ENCODE measurements around the gene TTC12.

TTC12 gene

GRCh38 chr11:113392236-113392921 lies 78.0 kb downstream of the TTC12 start:
- no peak for DNase-seq (ENCODE audit: low read depth)
- H3K4me3 ChIP-seq (ENCODE audit: low read depth, low read length): no peak overlapping the region
- no peak for TF ChIP-seq CTCF (IDR thresholded peaks at IDR 0.05; ENCODE audit: low read depth, low read length, missing control alignments)
- in situ Hi-C loops (cut with HindIII; ENCODE audit: low sequenced_read_pairs): no loop called here

- H3K4me3 ChIP-seq (ENCODE audit: low read depth, low read length): no peak overlapping the region
- no peak for TF ChIP-seq CTCF (IDR thresholded peaks at IDR 0.05; ENCODE audit: low read depth, low read length, missing control alignments)
- no peak for DNase-seq (ENCODE audit: low read depth)
- in situ Hi-C loops (cut with HindIII; ENCODE audit: low sequenced_read_pairs): no loop called here
Measured at GRCh38 chr11:113393501-113393985, 79.2 kb downstream of the TTC12 start.

- H3K4me3 ChIP-seq (ENCODE audit: low read depth, low read length): no peak overlapping the region
- TF ChIP-seq CTCF (IDR thresholded peaks at IDR 0.05; ENCODE audit: low read depth, low read length, missing control alignments): no peak
- in situ Hi-C loops (cut with HindIII; ENCODE audit: low sequenced_read_pairs): no loop called here
Measured at GRCh38 chr11:113394919-113395318, 80.5 kb downstream of the TTC12 start.

GRCh38 chr11:113395782-113396336 lies 81.5 kb downstream of the TTC12 start:
- in situ Hi-C loops (cut with HindIII; ENCODE audit: low sequenced_read_pairs): no loop called here
- H3K4me3 ChIP-seq (ENCODE audit: low read depth, low read length): no peak overlapping the region
- no peak for TF ChIP-seq CTCF (IDR thresholded peaks at IDR 0.05; ENCODE audit: low read depth, low read length, missing control alignments)
- no peak for DNase-seq (ENCODE audit: low read depth)

More at GRCh38 chr11:113394919-113395318, 80.5 kb downstream of the TTC12 start:
- DNase-seq (ENCODE audit: low read depth): no peak

- no peak overlapping the region for H3K4me3 ChIP-seq (ENCODE audit: low read depth, low read length)
- TF ChIP-seq CTCF (IDR thresholded peaks at IDR 0.05; ENCODE audit: low read depth, low read length, missing control alignments): no peak
- in situ Hi-C loops (cut with HindIII; ENCODE audit: low sequenced_read_pairs): no loop called here
- DNase-seq (ENCODE audit: low read depth): no peak
Measured at GRCh38 chr11:113396690-113397089, 82.3 kb downstream of the TTC12 start.

- H3K4me3 ChIP-seq (ENCODE audit: low read depth, low read length): no peak overlapping the region
- in situ Hi-C loops (cut with HindIII; ENCODE audit: low sequenced_read_pairs): no loop called here
- DNase-seq (ENCODE audit: low read depth): no peak
- TF ChIP-seq CTCF (IDR thresholded peaks at IDR 0.05; ENCODE audit: low read depth, low read length, missing control alignments): no peak
Measured at GRCh38 chr11:113397212-113397611, 82.8 kb downstream of the TTC12 start.
